IMR-90 (cell line): ENCODE data around the gene EML5. TPM values are rescaled to one million over a fixed set of nuclear protein-coding genes. Genes with fewer than 3 reads are reported as not detected.
A peak's percentile ranks its signal among the peaks of the same experiment; 100 is the strongest.

Experiments
- ATAC-seq: fragments of 200-7000 bp; cut with Tn5 transposase; 2 replicates; pipeline ENCODE4 v1.9.1; 2020; ENCODE audit warnings: low read depth, mild to moderate bottlenecking, moderate library complexity
- Bru-seq: library from RNA; stranded (reverse); fragments of 400-500 nt; gene quantifications from one replicate; lab custom pipeline; 2021; lab: Mats Ljungman, UMichigan
- BruChase-seq, 2 experiments: library from RNA; stranded (reverse); fragments of 400-500 nt; gene quantifications; one replicate each; lab custom pipeline; 2021; lab: Mats Ljungman, UMichigan
- BruUV-seq: library from RNA; stranded (reverse); fragments of 400-500 nt; replicated peaks from 2 replicates; lab custom pipeline; 2021; lab: Mats Ljungman, UMichigan
- CTCF ChIA-PET: fragments of 300-600 bp; formaldehyde crosslinking; extraction: SDS; loops from one replicate; lab custom pipeline; 2021; ENCODE audit warnings: antibody characterized with exemption; lab: Yijun Ruan, JAX
- POLR2A ChIA-PET: fragments of 300-600 bp; sonication (Branson Sonifier 250); formaldehyde crosslinking; loops from one replicate; lab custom pipeline; 2022; ENCODE audit warnings: antibody characterized with exemption; ENCODE audit not compliant: unreplicated experiment; lab: Charles Lee
- DNase-seq: peaks from one replicate; pipeline ENCODE4 v3.0.0; 2013
- H2AFZ ChIP-seq: replicated peaks from 2 replicates; pipeline ENCODE3; 2013; ENCODE audit warnings: low read length, mild to moderate bottlenecking; ENCODE audit not compliant: poor library complexity
- H2AK5ac ChIP-seq: 2 replicates; pipeline ENCODE4 v1.6.1; 2013; ENCODE audit warnings: low read depth, low read length, inconsistent platforms
- H2AK9ac ChIP-seq: replicated peaks from 2 replicates; pipeline ENCODE3; 2013; ENCODE audit warnings: mild to moderate bottlenecking, low read depth, low read length, moderate library complexity; ENCODE audit not compliant: poor library complexity
- H2BK120ac ChIP-seq: 2 replicates; pipeline ENCODE4 v1.6.1; 2013; ENCODE audit warnings: low read depth, low read length, inconsistent platforms
- H2BK15ac ChIP-seq: 3 replicates; pipeline ENCODE4 v1.6.1; 2013; ENCODE audit warnings: low read depth, low read length, inconsistent platforms
- H2BK20ac ChIP-seq: 2 replicates; pipeline ENCODE4 v1.6.1; 2013; ENCODE audit warnings: low read depth, mild to moderate bottlenecking, inconsistent platforms, low read length, moderate library complexity
- H2BK5ac ChIP-seq: 2 replicates; pipeline ENCODE4 v1.6.1; 2013; ENCODE audit warnings: mild to moderate bottlenecking, low read depth, low read length, inconsistent platforms; ENCODE audit not compliant: poor library complexity, severe bottlenecking
- H3K14ac ChIP-seq: replicated peaks from 2 replicates; pipeline ENCODE4 v1.6.1; 2013; ENCODE audit warnings: low read depth, low read length, inconsistent platforms
- H3K18ac ChIP-seq: 2 replicates; pipeline ENCODE4 v1.6.1; 2013; ENCODE audit warnings: low read depth, low read length, control low read depth
- H3K23ac ChIP-seq: 2 replicates; pipeline ENCODE4 v1.6.1; 2013; ENCODE audit warnings: low read depth, low read length, inconsistent platforms
- H3K27ac ChIP-seq: 2 replicates; pipeline ENCODE4 v1.5.1; 2013; ENCODE audit warnings: mild to moderate bottlenecking, control low read depth, low read length; ENCODE audit not compliant: insufficient read depth
- H3K27me3 ChIP-seq: 2 replicates; pipeline ENCODE4 v1.6.1; 2013; ENCODE audit warnings: low read length; ENCODE audit not compliant: control insufficient read depth, insufficient read depth
- H3K36me3 ChIP-seq: 2 replicates; pipeline ENCODE4 v1.6.1; 2013; ENCODE audit warnings: low read length, mixed read lengths; ENCODE audit not compliant: control insufficient read depth, insufficient read depth
- H3K4ac ChIP-seq: 2 replicates; pipeline ENCODE4 v1.6.1; 2013; ENCODE audit warnings: low read depth, low read length, inconsistent platforms
- H3K4me1 ChIP-seq: 2 replicates; pipeline ENCODE4 v1.6.1; 2013; ENCODE audit warnings: low read length, mixed read lengths; ENCODE audit not compliant: control insufficient read depth, insufficient read depth
- H3K4me2 ChIP-seq: 2 replicates; pipeline ENCODE4 v1.6.1; 2013; ENCODE audit warnings: low read depth, mild to moderate bottlenecking, control low read depth, low read length, moderate library complexity
- H3K4me3 ChIP-seq: 2 replicates; pipeline ENCODE4 v1.5.1; 2013; ENCODE audit warnings: low read depth, mild to moderate bottlenecking, control low read depth, low read length, moderate library complexity; ENCODE audit not compliant: insufficient read depth
- H3K56ac ChIP-seq: 2 replicates; pipeline ENCODE4 v1.6.1; 2013; ENCODE audit warnings: low read length, inconsistent platforms; ENCODE audit not compliant: insufficient read depth; ENCODE audit errors: extremely low read depth
- H3K79me1 ChIP-seq, 2 experiments: 2 replicates each; pipeline ENCODE4 v1.6.1; 2013; ENCODE audit warnings: low read length in 2 of 2, inconsistent platforms in 1 of 2, low read depth in 1 of 2
- H3K9ac ChIP-seq: 2 replicates; pipeline ENCODE4 v1.6.1; 2013; ENCODE audit warnings: low read depth, low read length, control low read depth
- H3K9me1 ChIP-seq: 2 replicates; pipeline ENCODE4 v1.6.1; 2013; ENCODE audit warnings: low read length, inconsistent platforms; ENCODE audit not compliant: insufficient read depth
- H3K9me3 ChIP-seq: 2 replicates; pipeline ENCODE4 v1.6.1; 2013; ENCODE audit warnings: low read length; ENCODE audit not compliant: control insufficient read depth, insufficient read depth
- H4K20me1 ChIP-seq: 2 replicates; pipeline ENCODE4 v1.6.1; 2013; ENCODE audit warnings: low read length, inconsistent platforms; ENCODE audit not compliant: insufficient read depth
- H4K5ac ChIP-seq: 2 replicates; pipeline ENCODE4 v1.6.1; 2013; ENCODE audit warnings: mild to moderate bottlenecking, low read depth, low read length, control low read depth
- H4K8ac ChIP-seq, 2 experiments: 2 replicates each; pipeline ENCODE4 v1.6.1; 2013; ENCODE audit warnings: low read depth in 2 of 2, low read length in 2 of 2, control low read depth in 1 of 2, inconsistent platforms in 1 of 2
- H4K91ac ChIP-seq: 2 replicates; pipeline ENCODE4 v1.6.1; 2013; ENCODE audit warnings: low read depth, low read length, inconsistent platforms; ENCODE audit not compliant: insufficient read depth
- MAFK ChIP-seq: IDR thresholded peaks from 2 replicates; pipeline ENCODE4 v1.6.1; 2012; ENCODE audit warnings: low read depth, low read length, improper control_type of control experiment
- MAZ ChIP-seq: IDR thresholded peaks from 2 replicates; pipeline ENCODE4 v1.6.1; 2012; ENCODE audit warnings: low read depth, mild to moderate bottlenecking, low read length, improper control_type of control experiment, moderate library complexity, borderline replicate concordance
- MXI1 ChIP-seq: IDR thresholded peaks from 2 replicates; pipeline ENCODE4 v1.6.1; 2012; ENCODE audit warnings: low read depth, mild to moderate bottlenecking, low read length, moderate library complexity, borderline replicate concordance
- RAD21 ChIP-seq: IDR thresholded peaks from 2 replicates; pipeline ENCODE4 v1.6.1; 2012; ENCODE audit warnings: low read length, improper control_type of control experiment
- RFX5 ChIP-seq: IDR thresholded peaks from 2 replicates; pipeline ENCODE4 v1.8.0; 2012; ENCODE audit warnings: low read depth, mild to moderate bottlenecking, low read length, moderate library complexity
- SMC3 ChIP-seq: fragments of 150-350 bp; IDR thresholded peaks from 2 replicates; pipeline ENCODE4 v1.6.1; 2016; ENCODE audit warnings: low read depth, mild to moderate bottlenecking, antibody characterized with exemption, low read length, moderate library complexity
- WGBS, 2 experiments: methylation state at CpG; one replicate each; pipeline versions ENCODE4 v1.1.5 to v1.1.7; 2013; ENCODE audit warnings: missing lambda C conversion rate in 2 of 2; ENCODE audit not compliant: insufficient read length in 1 of 2; ENCODE audit errors: extremely low coverage in 2 of 2; 5-methylcytosine and 5-hydroxymethylcytosine counted together
- dilution Hi-C: fragments of 300-500 bp; cut with HindIII; formaldehyde crosslinking; loops from one replicate; pipeline ENCODE4 v1.14.3; 2018; ENCODE audit warnings: low sequenced_read_pairs; ENCODE audit not compliant: unreplicated experiment
- in situ Hi-C: fragments of 300-500 bp; cut with MboI; formaldehyde crosslinking; loops from 3 replicates; pipeline ENCODE4 v1.14.3; 2019; ENCODE audit warnings: low sequenced_read_pairs, inconsistent platforms, mixed read lengths
- intact Hi-C: fragments of 100-400 bp; cut with micrococcal nuclease; formaldehyde crosslinking; loops from 2 replicates; pipeline ENCODE4 v1.10.0; 2022
- long read RNA-seq: library from polyadenylated mRNA; unstranded; transcript quantifications from one replicate; pipeline ENCODE4 v2.0.0, GENCODE V29; 2021; ENCODE audit not compliant: unreplicated experiment
- polyA plus RNA-seq, 3 experiments: library from polyadenylated mRNA; depleted of rRNA; stranded (reverse); fragments of >200 nt; gene quantifications; 2 replicates each; pipeline ENCODE4 v1.2.3, GENCODE V29; 2012; ENCODE audit warnings: low replicate concordance in 1 of 3
- total RNA-seq: library from RNA; depleted of rRNA; stranded (reverse); fragments of >200 nt; gene quantifications from 2 replicates; pipeline ENCODE4 v1.2.3, GENCODE V29; 2012; rRNA removed
- TF ChIP-seq, protein P1 (sequence below): conservative IDR thresholded peaks from 2 replicates; pipeline ENCODE4 v1.5.1; 2012; ENCODE audit warnings: mild to moderate bottlenecking, low read depth, low read length, improper control_type of control experiment

Gene EML5
- 22.2 and 34.7 TPM in 2 replicates for total RNA-seq
- 5.7 and 8.1 TPM in 2 replicates for polyA plus RNA-seq (2012; rRNA removed)
- polyA plus RNA-seq (2012; cell fraction: cytosol; rRNA removed): 0.71 and 1.5 TPM in 2 replicates
- polyA plus RNA-seq (2012; cell fraction: nucleus; rRNA removed; ENCODE audit: low replicate concordance): 2.3 and 18.3 TPM in 2 replicates
- Bru-seq, nascent RNA: percentile 40 among the genes with signal in this experiment
- BruChase-seq, experiment 1, labeled RNA remaining after a 6-hour chase: percentile 33 among the genes with signal in this experiment
- BruChase-seq, experiment 2, labeled RNA remaining after a 2-hour chase: percentile 31 among the genes with signal in this experiment
- long read RNA-seq, full-length matches to known transcripts: 1 of 2 reads
- long read RNA-seq, partial matches to known transcripts: 0 of 2 reads
- long read RNA-seq, other reads (novel, unspliced or antisense): 1 of 2 reads

DNA sequence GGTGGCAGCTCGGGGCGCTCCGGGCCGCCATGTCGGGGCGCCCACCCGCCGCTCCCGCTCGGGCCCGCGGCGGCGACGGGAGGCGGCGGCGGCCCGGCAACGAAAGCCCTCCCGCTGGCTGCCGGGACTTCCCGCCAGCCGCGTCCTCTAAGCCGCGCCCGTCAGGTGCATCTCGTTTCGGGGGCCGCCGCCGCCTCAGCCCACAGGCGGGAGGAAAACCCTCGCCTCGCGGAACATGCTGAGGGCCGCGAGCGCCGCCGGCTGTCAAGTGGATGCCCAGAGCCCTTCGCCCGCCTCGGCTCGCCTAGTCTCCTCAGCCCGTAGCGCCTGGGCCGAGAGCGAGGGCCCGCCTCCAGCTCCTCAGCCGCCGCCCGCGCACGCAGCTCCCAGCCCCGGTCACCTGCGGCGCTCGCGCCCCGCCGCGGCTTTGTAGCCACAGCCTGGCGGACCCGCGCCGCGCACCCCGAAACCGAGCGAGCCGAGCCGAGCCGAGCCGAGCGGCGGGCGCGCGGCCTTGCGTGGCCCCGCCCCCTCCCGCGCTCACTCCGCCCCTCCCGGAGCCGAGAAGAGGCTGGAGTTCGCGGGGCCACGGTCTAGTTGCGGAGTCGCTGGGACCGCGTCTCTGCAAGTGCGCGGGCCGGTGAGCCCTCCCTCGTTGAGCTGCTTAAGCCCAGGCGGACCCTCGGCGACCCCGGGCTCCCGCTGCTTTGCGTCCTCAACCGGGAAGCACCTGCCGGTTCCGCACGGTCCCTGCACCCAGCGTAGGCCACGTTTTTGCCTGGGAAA lies at the start of gene EML5:
TSS of gene EML5 (minus strand) at position 481 of the 786 bp plus-strand sequence. CDS start at position 31, 450 bp downstream.
- Histone ChIP-seq H2AK9ac (peak within 1 kb of the TSS; percentile 93), H3K14ac (peak within 1 kb of the TSS; percentile 90), H4K20me1 (no peaks in the 10 kb centered on the region), H3K4me3 (peak within 1 kb of the TSS; percentile 91), H4K8ac (peak within 1 kb of the TSS; percentile 63 to 72; a peak in 2 of 4 replicates), H2BK120ac (peak within 1 kb of the TSS; percentile 64), H3K4ac (peak within 1 kb of the TSS; percentile 85), H2BK15ac (peak within 1 kb of the TSS; percentile 52; the same call in 1 of the 3 replicates), H3K4me1 (0 out of 2 replicates have a peak, but pooled peaks cover 1% of the 10 kb centered on the region), H4K91ac (peak within 1 kb of the TSS; percentile 47; the same call in 1 of the 2 replicates), H3K18ac (peak within 1 kb of the TSS; percentile 2; the same call in 1 of the 2 replicates), H3K27ac (peak within 1 kb of the TSS; percentile 58; the same call in 1 of the 2 replicates), H3K9me1 (peaks cover 3% of the 10 kb centered on the region; the same call in 1 of the 2 replicates), H3K9ac (peak within 1 kb of the TSS; percentile 68), H2BK5ac (peak within 1 kb of the TSS; percentile 75), H3K23ac (peak within 1 kb of the TSS; percentile 94), H3K36me3 (no peaks in the 10 kb centered on the region), H3K79me1 (peaks cover 0 to 24% of the 10 kb centered on the region in 2 experiments; a peak in 2 of 4 replicates), H3K27me3 (no peaks in the 10 kb centered on the region; the same call in 1 of the 2 replicates), H4K5ac (peak within 1 kb of the TSS; percentile 31; the same call in 1 of the 2 replicates), H2AFZ (peak within 1 kb of the TSS; percentile 99), H3K56ac (0 out of 2 replicates have a peak within 1 kb of the TSS, but pooled peaks have one; percentile 21), H2AK5ac (peak within 1 kb of the TSS; percentile 70), H3K9me3 (no peaks in the 10 kb centered on the region), H3K4me2 (peak within 1 kb of the TSS; percentile 84), H2BK20ac (peak within 1 kb of the TSS; percentile 73)
- CTCF ChIA-PET: interaction anchor here (0.7 to 1.4 kb wide), 3 partner anchors 28 to 125 kb away, joined by 4 to 8 read pairs (median 4); no protein-coding TSS in a partner anchor
- dilution Hi-C loops: no loop called here
- POLR2A ChIA-PET: interaction anchor here (0.6 kb wide), 1 partner anchor 93 kb away, joined by 3 read pairs; no protein-coding TSS in a partner anchor
- intact Hi-C loops: loop anchor here (2.0 kb wide), 1 partner anchor 202 kb away; no protein-coding TSS in a partner anchor
- in situ Hi-C loops: no loop called here
- DNase-seq (peak; percentile 73), ATAC-seq (peak; percentile 96)
- 4% methylated on average over 55 of the region's 111 CpGs; no CpG with 5 or more reads in 1 of the 2 experiments for WGBS, 2 experiments
- TF ChIP-seq, protein P1, sequence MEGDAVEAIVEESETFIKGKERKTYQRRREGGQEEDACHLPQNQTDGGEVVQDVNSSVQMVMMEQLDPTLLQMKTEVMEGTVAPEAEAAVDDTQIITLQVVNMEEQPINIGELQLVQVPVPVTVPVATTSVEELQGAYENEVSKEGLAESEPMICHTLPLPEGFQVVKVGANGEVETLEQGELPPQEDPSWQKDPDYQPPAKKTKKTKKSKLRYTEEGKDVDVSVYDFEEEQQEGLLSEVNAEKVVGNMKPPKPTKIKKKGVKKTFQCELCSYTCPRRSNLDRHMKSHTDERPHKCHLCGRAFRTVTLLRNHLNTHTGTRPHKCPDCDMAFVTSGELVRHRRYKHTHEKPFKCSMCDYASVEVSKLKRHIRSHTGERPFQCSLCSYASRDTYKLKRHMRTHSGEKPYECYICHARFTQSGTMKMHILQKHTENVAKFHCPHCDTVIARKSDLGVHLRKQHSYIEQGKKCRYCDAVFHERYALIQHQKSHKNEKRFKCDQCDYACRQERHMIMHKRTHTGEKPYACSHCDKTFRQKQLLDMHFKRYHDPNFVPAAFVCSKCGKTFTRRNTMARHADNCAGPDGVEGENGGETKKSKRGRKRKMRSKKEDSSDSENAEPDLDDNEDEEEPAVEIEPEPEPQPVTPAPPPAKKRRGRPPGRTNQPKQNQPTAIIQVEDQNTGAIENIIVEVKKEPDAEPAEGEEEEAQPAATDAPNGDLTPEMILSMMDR: peak; percentile 37; the same call in 1 of the 2 replicates
- TF ChIP-seq MAFK (no peak), MAZ (peak; percentile 64; the same call in 1 of the 2 replicates), RFX5 (no peak), RAD21 (peak; percentile 50), MXI1 (peak; percentile 25; the same call in 1 of the 2 replicates), SMC3 (no peak; the same call in 1 of the 2 replicates)
- no TSS peak for BruUV-seq
